C4-2B (cell line): ENCODE measurements around the gene POM121.
"Not testable (repeated sequence)": the region's sequence is repeated elsewhere in the genome, so short reads cannot be mapped to it uniquely, and the experiment has no call there.

Experiments used
- CTCF ChIP-seq: fragments of 450-650 bp; conservative IDR thresholded peaks from 2 replicates; pipeline ENCODE4 v1.5.1; 2017; ENCODE audit warnings: mild to moderate bottlenecking
- ZFX ChIP-seq: fragments of 450-650 bp; IDR thresholded peaks from 2 replicates; pipeline ENCODE4 v1.6.1; 2017

GRCh38 chr7:72942956-72943355 is 18.1 kb downstream of the POM121 start:
- TF ChIP-seq CTCF, ZFX: not testable (repeated sequence)
